K562 (cell line): ENCODE measurements around the gene TCOF1. TPM values are rescaled to one million over a fixed set of nuclear protein-coding genes. Genes with fewer than 3 reads are reported as not detected.

Experiments used
- CREM ChIP-seq: IDR thresholded peaks from 2 replicates; pipeline ENCODE4 v1.6.1; 2014; ENCODE audit warnings: antibody characterized with exemption, low read depth
- ELK3 ChIP-seq: fragments of 450-650 bp; formaldehyde crosslinking; IDR thresholded peaks from 2 replicates; pipeline ENCODE4 v1.4.0; 2020; ENCODE audit warnings: mild to moderate bottlenecking
- GATA2 ChIP-seq: sonication (generic); formaldehyde crosslinking; IDR thresholded peaks from 2 replicates; pipeline ENCODE4 v1.4.0; 2020; ENCODE audit warnings: mild to moderate bottlenecking, missing genetic modification reagents
- GTF3C2 ChIP-seq: IDR thresholded peaks from 3 replicates; pipeline ENCODE4 v1.6.1; 2011; ENCODE audit warnings: borderline replicate concordance, mild to moderate bottlenecking, moderate library complexity; ENCODE audit not compliant: insufficient read length; ENCODE audit errors: extremely low read depth
- STAT6 ChIP-seq: sonication (generic); formaldehyde crosslinking; IDR thresholded peaks from 2 replicates; pipeline ENCODE4 v1.8.1; 2023; ENCODE audit warnings: mild to moderate bottlenecking, missing genetic modification reagents
- TCFL5 ChIP-seq: fragments of 250-450 bp; sonication (Bioruptor Pico); conservative IDR thresholded peaks from 2 replicates; pipeline ENCODE4 v1.6.1; 2021; ENCODE audit warnings: mild to moderate bottlenecking, moderate library complexity, matching md5 sums
- ZNF274 ChIP-seq: IDR thresholded peaks from 2 replicates; pipeline ENCODE4 v1.6.1; 2011; ENCODE audit warnings: low read depth, mild to moderate bottlenecking, low read length, moderate library complexity, borderline replicate concordance
- polyA plus RNA-seq, 8 experiments: library from polyadenylated mRNA; depleted of rRNA in 4 of 8; stranded (reverse) in 5 of 8; unstranded in 3 of 8; fragments of >200 nt; fragmentation: Nextera tagmentation in 2 of 8; fragmentation: Illumina TruSeq in 1 of 8; extraction: Ambion mirVana in 2 of 8; extraction: Trizol in 1 of 8; gene quantifications; 2 replicates each; pipeline versions ENCODE4 v1.2.1 to v1.2.3, GENCODE V29; 2011 to 2014; ENCODE audit warnings: inconsistent platforms in 1 of 8, missing spikeins in 1 of 8
- total RNA-seq, 7 experiments: library from RNA; depleted of rRNA in 6 of 7; stranded (reverse); fragments of >200 nt in 6 of 7; fragmentation: Illumina TruSeq in 2 of 7; extraction: Trizol in 2 of 7; gene quantifications; 2 replicates each; pipeline versions ENCODE4 v1.2.1 to v1.2.3, GENCODE V29; 2011 to 2021; ENCODE audit warnings: low replicate concordance in 1 of 7

Gene TCOF1
- total and polyA plus RNA-seq, 9 of the 15 experiments (the other 6 are each of a cell fraction or from before 2014, with no cell fraction given), result 9.8 to 134 (median 61.7) TPM

- TF ChIP-seq ELK3 (CRISPR knock-in tag) (no peak), TCFL5 (CRISPR knock-in tag) (no peak), GATA2 (CRISPR knock-in tag) (no peak), GTF3C2 (no peak), STAT6 (no peak), ZNF274 (no peak), CREM (no peak)
These were observed 49.7 kb downstream of the TCOF1 start (continued) for GRCh38 chr5:150407096-150407720.
